ENCODE data around the gene LIPT1.

- TF ChIP-seq FOXP2 (optimal IDR thresholded peaks at IDR 0.05; ENCODE audit: borderline replicate concordance, extremely low read depth, extremely low read length, insufficient read depth) (no peak), POLR2AphosphoS5 (IDR thresholded peaks at IDR 0.05; ENCODE audit: low read depth, low read length) (no peak), TAF1 (IDR thresholded peaks at IDR 0.05; ENCODE audit: borderline replicate concordance, insufficient read depth, low read length) (no peak), REST (IDR thresholded peaks at IDR 0.05; ENCODE audit: insufficient read depth in 1 of 2, low read depth in 2 of 2, low read length in 2 of 2) (no peak), SIN3A (IDR thresholded peaks at IDR 0.05; ENCODE audit: borderline replicate concordance, insufficient read depth, low read length) (no peak)
These were observed 32.2 kb downstream of the LIPT1 start for GRCh38 chr2:99187011-99187410.
